22Rv1 (cell line): ENCODE results near the gene TRANK1.
"Not testable (repeated sequence)": the region's sequence is repeated elsewhere in the genome, so short reads cannot be mapped to it uniquely, and the experiment has no call there.

Experiments
- CTCF ChIP-seq: fragments of 450-650 bp; IDR thresholded peaks from 2 replicates; pipeline ENCODE4 v1.5.1; 2017; ENCODE audit warnings: mild to moderate bottlenecking
- ZFX ChIP-seq: fragments of 450-650 bp; IDR thresholded peaks from 2 replicates; pipeline ENCODE4 v1.6.1; 2017; ENCODE audit warnings: antibody characterized with exemption, borderline replicate concordance

DNA sequence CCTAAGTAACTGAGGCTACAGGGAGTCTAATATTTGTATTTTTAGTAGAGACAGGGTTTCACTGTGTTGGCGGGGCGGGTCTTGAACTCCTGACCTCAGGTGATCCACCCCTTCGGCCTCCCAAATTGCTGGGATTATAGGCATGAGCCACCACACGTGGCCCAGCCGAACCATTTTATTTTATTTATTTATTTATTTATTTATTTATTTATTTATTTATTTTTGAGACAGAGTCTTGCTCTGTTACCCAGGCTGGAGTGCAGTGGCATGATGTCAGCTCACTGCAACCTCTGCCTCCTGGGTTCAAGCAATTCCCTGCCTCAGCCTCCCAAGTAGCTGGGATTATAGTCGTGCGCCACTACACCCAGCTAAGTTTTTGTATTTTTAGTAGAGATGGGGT, 18.2 kb upstream of the TRANK1 start:
- not testable (repeated sequence) for TF ChIP-seq CTCF, ZFX
